Measurements from ENCODE around the gene CGB3.

The CGB3 gene

GRCh38 chr19:49004964-49005614, 19.0 kb downstream of the CGB3 start:
- TF ChIP-seq CTCF (IDR thresholded peaks at IDR 0.05; ENCODE audit: extremely low read depth, insufficient read depth, missing control alignments) = no peak
- no peak for DNase-seq (ENCODE audit: low spot score)
- in situ Hi-C loops (cut with MboI; ENCODE audit: low pct_unique_long_range_greater_than_20kb, low sequenced_read_pairs, unreplicated experiment) = no loop called here

GRCh38 chr19:49004133-49004532, 20.0 kb downstream of the CGB3 start:
- DNase-seq (ENCODE audit: low spot score) = no peak
- TF ChIP-seq CTCF (IDR thresholded peaks at IDR 0.05; ENCODE audit: extremely low read depth, insufficient read depth, missing control alignments) = no peak
- in situ Hi-C loops (cut with MboI; ENCODE audit: low pct_unique_long_range_greater_than_20kb, low sequenced_read_pairs, unreplicated experiment) = no loop called here

- DNase-seq (ENCODE audit: low spot score) = peak; percentile 67
- in situ Hi-C loops (cut with MboI; ENCODE audit: low pct_unique_long_range_greater_than_20kb, low sequenced_read_pairs, unreplicated experiment) = no loop called here
- peak; percentile 78 for TF ChIP-seq CTCF (IDR thresholded peaks at IDR 0.05; ENCODE audit: extremely low read depth, insufficient read depth, missing control alignments)
Measured at GRCh38 chr19:48999481-49000325, 24.4 kb downstream of the CGB3 start.

- no peak for DNase-seq (ENCODE audit: low spot score)
- in situ Hi-C loops (cut with MboI; ENCODE audit: low pct_unique_long_range_greater_than_20kb, low sequenced_read_pairs, unreplicated experiment) = no loop called here
- peak; percentile 71 for TF ChIP-seq CTCF (IDR thresholded peaks at IDR 0.05; ENCODE audit: extremely low read depth, insufficient read depth, missing control alignments)
Measured at GRCh38 chr19:48997972-48998371, 26.2 kb downstream of the CGB3 start.

- DNase-seq (ENCODE audit: low spot score) = no peak
- TF ChIP-seq CTCF (IDR thresholded peaks at IDR 0.05; ENCODE audit: extremely low read depth, insufficient read depth, missing control alignments) = no peak
- in situ Hi-C loops (cut with MboI; ENCODE audit: low pct_unique_long_range_greater_than_20kb, low sequenced_read_pairs, unreplicated experiment) = no loop called here
Measured at GRCh38 chr19:48994035-48994386, 30.1 kb downstream of the CGB3 start.

GRCh38 chr19:48993175-48994034, 30.7 kb downstream of the CGB3 start, which contains the start of the genes GYS1 and RUVBL2:
TSS of gene GYS1 (minus strand) at chr19:48993309. CDS start at chr19:48993112, 197 bp downstream.
TSS of gene RUVBL2 (plus strand) at chr19:48993887. CDS start at chr19:48993912, 25 bp downstream.
- in situ Hi-C loops (cut with MboI; ENCODE audit: low pct_unique_long_range_greater_than_20kb, low sequenced_read_pairs, unreplicated experiment) = no loop called here
- DNase-seq (ENCODE audit: low spot score) = peak; percentile 99
- TF ChIP-seq CTCF (IDR thresholded peaks at IDR 0.05; ENCODE audit: extremely low read depth, insufficient read depth, missing control alignments) = peak; percentile 92

All from GM13977 (cell line).